H1 (cell line): Measurements from ENCODE around the gene COL6A6. TPM values are rescaled to one million over a fixed set of nuclear protein-coding genes. Genes with fewer than 3 reads are reported as not detected.

Experiments
- ATF2 ChIP-seq: IDR thresholded peaks from 2 replicates; pipeline ENCODE4 v1.6.1; 2012; ENCODE audit warnings: low read length, inconsistent platforms
- BCL11A ChIP-seq, 2 experiments: IDR thresholded peaks; one replicate each; pipeline ENCODE4 v1.6.1; 2011; ENCODE audit warnings: low read depth in 2 of 2, low read length in 2 of 2, mild to moderate bottlenecking in 2 of 2
- CBX8 ChIP-seq: fragments of 300-800, 300-1000 bp; sonication (generic); IDR thresholded peaks from 2 replicates; pipeline ENCODE4 v1.7.1; 2016; ENCODE audit warnings: low read depth, low read length, borderline replicate concordance
- CREB1 ChIP-seq: IDR thresholded peaks from 2 replicates; pipeline ENCODE4 v1.6.1; 2012; ENCODE audit warnings: inconsistent platforms
- EZH2 ChIP-seq: fragments of 200-600 bp; sonication (generic); IDR thresholded peaks from 2 replicates; pipeline ENCODE4 v1.7.1; 2012; ENCODE audit warnings: low read depth, mild to moderate bottlenecking, moderate library complexity, low read length, inconsistent platforms; ENCODE audit not compliant: severe bottlenecking
- GTF2F1 ChIP-seq: IDR thresholded peaks from 2 replicates; pipeline ENCODE4 v1.6.1; 2012; ENCODE audit warnings: low read depth, low read length, improper control_type of control experiment, borderline replicate concordance
- HDAC2 ChIP-seq, 2 experiments: fragments of 300-600 bp in 1 of 2; sonication (generic) in 1 of 2; IDR thresholded peaks; 2 replicates each; pipeline ENCODE4 v1.6.1; 2011 to 2012; ENCODE audit warnings: low read depth in 2 of 2, low read length in 2 of 2, mild to moderate bottlenecking in 2 of 2, moderate library complexity in 2 of 2, borderline replicate concordance in 1 of 2, inconsistent platforms in 1 of 2
- KDM4A ChIP-seq: IDR thresholded peaks from one replicate; pipeline ENCODE4 v1.7.1; 2012; ENCODE audit warnings: low read depth, mild to moderate bottlenecking, moderate library complexity, low read length, inconsistent platforms; ENCODE audit not compliant: severe bottlenecking
- RAD21 ChIP-seq, 2 experiments: IDR thresholded peaks in 1 of 2; conservative IDR thresholded peaks in 1 of 2; 2 replicates each; pipeline ENCODE4 v1.6.1; 2011; ENCODE audit warnings: low read depth in 2 of 2, low read length in 2 of 2, improper control_type of control experiment in 1 of 2, inconsistent platforms in 1 of 2, mild to moderate bottlenecking in 1 of 2, moderate library complexity in 1 of 2
- SAP30 ChIP-seq: fragments of 300-600 bp; sonication (generic); IDR thresholded peaks from 2 replicates; pipeline ENCODE4 v1.7.1; 2012; ENCODE audit warnings: low read length, moderate library complexity, mild to moderate bottlenecking, inconsistent platforms; ENCODE audit not compliant: insufficient read depth, insufficient replicate concordance
- SUZ12 ChIP-seq: fragments of 200-600 bp; sonication (generic); IDR thresholded peaks from 2 replicates; pipeline ENCODE4 v1.6.1; 2012; ENCODE audit warnings: mild to moderate bottlenecking, inconsistent platforms, low read length, moderate library complexity, mixed read lengths
- TEAD4 ChIP-seq: IDR thresholded peaks from 2 replicates; pipeline ENCODE4 v1.6.1; 2012; ENCODE audit warnings: low read depth, low read length, inconsistent platforms, mixed read lengths
- polyA plus RNA-seq, 7 experiments: library from polyadenylated mRNA; depleted of rRNA in 3 of 7; stranded (reverse) in 5 of 7; unstranded in 2 of 7; fragments of >200 nt in 5 of 7; fragments of 200-250 nt in 2 of 7; gene quantifications; 1 replicate in 5 of 7; 2 replicates in 1 of 7; 4 replicates in 1 of 7; pipeline versions ENCODE4 v1.2.1 to v1.2.3, GENCODE V29; 2011 to 2013; ENCODE audit warnings: missing spikeins in 2 of 7, mixed read lengths in 2 of 7
- total RNA-seq: library from RNA; stranded (reverse); fragmentation: NEBNext Ultra II Directional; extraction: Animal tissue kit (Norgen Biotek cat#: 25700); gene quantifications from 2 replicates; pipeline ENCODE4 v1.2.1, GENCODE V29; 2021

The COL6A6 gene
- total and polyA plus RNA-seq, 2 of the 8 experiments (the other 6 are each of a cell fraction or from before 2014, with no cell fraction given), result 0.02 to 0.09 TPM

GRCh38 chr3:130516645-130517512, at the start of gene COL6A6 (continued):
- no peak for TF ChIP-seq ATF2
- no peak for TF ChIP-seq CREB1
- no peak for TF ChIP-seq RAD21 (IDR thresholded peaks at IDR 0.05 in 1 of 2, conservative IDR thresholded peaks at IDR 0.05 in 1 of 2; ENCODE audit: low read depth in 2 of 2, low read length in 2 of 2)
- TF ChIP-seq BCL11A (IDR thresholded peaks at IDR 0.05; ENCODE audit: low read depth in 2 of 2, low read length in 2 of 2), result no peak
- TF ChIP-seq EZH2, result peak; percentile 66
- TF ChIP-seq GTF2F1, result no peak
- TF ChIP-seq SUZ12, result peak; percentile 53; the same call in 1 of the 2 replicates
- TF ChIP-seq HDAC2 (IDR thresholded peaks at IDR 0.05; ENCODE audit: borderline replicate concordance in 1 of 2, low read depth in 2 of 2, low read length in 2 of 2), result no peak
- TF ChIP-seq KDM4A, result peak; percentile 92
- no peak for TF ChIP-seq SAP30
- TF ChIP-seq TEAD4, result no peak
- no peak for TF ChIP-seq CBX8
- TF ChIP-seq, all 59 proteins: peak for 4
